ENCODE data around the gene TBC1D22A. TPM values are rescaled to one million over a fixed set of nuclear protein-coding genes. Genes with fewer than 3 reads are reported as not detected.

Gene TBC1D22A
- total RNA-seq, 2 donors from 2014 or later: 21.0 to 27.9 TPM

DNA sequence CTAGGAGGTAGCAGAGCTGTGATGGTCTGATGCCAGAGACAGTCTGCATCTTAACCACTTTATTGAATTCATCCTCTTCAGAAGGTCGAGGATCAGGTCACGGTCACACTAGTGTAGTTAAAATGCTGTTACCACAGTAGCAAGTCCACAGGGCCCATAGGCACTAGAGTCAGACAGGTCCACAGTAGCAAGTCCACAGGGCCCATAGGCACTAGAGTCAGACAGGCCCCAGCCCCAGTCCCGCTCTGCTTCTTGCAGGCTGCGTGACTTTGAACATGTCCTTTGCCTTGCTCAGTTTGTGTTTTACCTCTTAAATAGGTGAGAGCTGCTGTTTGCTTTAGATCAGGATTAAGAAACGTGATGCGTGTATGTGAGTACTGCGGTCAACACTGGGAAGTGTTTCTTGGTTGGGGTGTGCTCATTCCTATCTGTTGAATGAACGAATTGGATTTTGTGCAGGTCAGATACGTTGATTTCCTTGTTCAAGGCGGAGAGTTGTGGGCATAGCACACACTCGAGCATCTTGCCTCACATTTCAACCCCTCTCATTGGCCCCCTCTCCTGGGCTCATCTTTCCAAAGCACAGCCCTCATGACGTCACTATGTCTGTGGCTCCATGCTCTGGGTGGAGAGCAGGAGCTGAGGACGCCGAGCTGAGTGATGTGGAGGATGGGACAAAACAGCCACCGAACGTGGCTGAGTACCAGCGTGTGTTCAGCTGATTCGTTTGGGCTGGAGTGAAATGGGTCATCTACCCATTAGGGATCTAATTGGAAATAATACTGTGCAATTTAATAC is 191.7 kb downstream of the TBC1D22A start:
- no peak overlapping the region for H3K27ac Mint-ChIP-seq
- H3K27me3 ChIP-seq (ENCODE audit: control insufficient read depth, insufficient read depth, low read length, poor library complexity, severe bottlenecking): no peaks in the 10 kb centered on the region
- TF ChIP-seq, protein P1, sequence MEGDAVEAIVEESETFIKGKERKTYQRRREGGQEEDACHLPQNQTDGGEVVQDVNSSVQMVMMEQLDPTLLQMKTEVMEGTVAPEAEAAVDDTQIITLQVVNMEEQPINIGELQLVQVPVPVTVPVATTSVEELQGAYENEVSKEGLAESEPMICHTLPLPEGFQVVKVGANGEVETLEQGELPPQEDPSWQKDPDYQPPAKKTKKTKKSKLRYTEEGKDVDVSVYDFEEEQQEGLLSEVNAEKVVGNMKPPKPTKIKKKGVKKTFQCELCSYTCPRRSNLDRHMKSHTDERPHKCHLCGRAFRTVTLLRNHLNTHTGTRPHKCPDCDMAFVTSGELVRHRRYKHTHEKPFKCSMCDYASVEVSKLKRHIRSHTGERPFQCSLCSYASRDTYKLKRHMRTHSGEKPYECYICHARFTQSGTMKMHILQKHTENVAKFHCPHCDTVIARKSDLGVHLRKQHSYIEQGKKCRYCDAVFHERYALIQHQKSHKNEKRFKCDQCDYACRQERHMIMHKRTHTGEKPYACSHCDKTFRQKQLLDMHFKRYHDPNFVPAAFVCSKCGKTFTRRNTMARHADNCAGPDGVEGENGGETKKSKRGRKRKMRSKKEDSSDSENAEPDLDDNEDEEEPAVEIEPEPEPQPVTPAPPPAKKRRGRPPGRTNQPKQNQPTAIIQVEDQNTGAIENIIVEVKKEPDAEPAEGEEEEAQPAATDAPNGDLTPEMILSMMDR (conservative IDR thresholded peaks at IDR 0.05): no peak
- H3K27ac ChIP-seq (ENCODE audit: low read depth, low read length): no peak overlapping the region
- no peak overlapping the region for H3K9ac ChIP-seq (ENCODE audit: extremely low read depth, low read length, poor library complexity, severe bottlenecking)
- peaks cover 9% of the 10 kb centered on the region for H3K36me3 ChIP-seq (ENCODE audit: control insufficient read depth, insufficient read depth, low read length)
- DNase-seq: peak; percentile 41
- no peaks in the 10 kb centered on the region for H3K4me1 ChIP-seq (ENCODE audit: control insufficient read depth, insufficient read depth, low read length)
- peaks cover 1% of the 10 kb centered on the region for H3K4me1 Mint-ChIP-seq
- no peaks in the 10 kb centered on the region for H3K9me3 ChIP-seq (ENCODE audit: control insufficient read depth, low read length)
- H3K36me3 Mint-ChIP-seq (ENCODE audit: low read depth): peaks cover 9% of the 10 kb centered on the region
- no peak overlapping the region for H3K4me3 Mint-ChIP-seq
- WGBS, 2 experiments (ENCODE audit: insufficient coverage in 1 of 2, insufficient read length in 1 of 2): 95 to 98% methylated on average over 8 to 18 of the region's 18 CpGs
- no peaks in the 10 kb centered on the region for H3K27me3 Mint-ChIP-seq (ENCODE audit: insufficient read depth)
- no peak overlapping the region for H3K4me3 ChIP-seq (ENCODE audit: low read length)
- no peaks in the 10 kb centered on the region for H3K9me3 Mint-ChIP-seq

DNA sequence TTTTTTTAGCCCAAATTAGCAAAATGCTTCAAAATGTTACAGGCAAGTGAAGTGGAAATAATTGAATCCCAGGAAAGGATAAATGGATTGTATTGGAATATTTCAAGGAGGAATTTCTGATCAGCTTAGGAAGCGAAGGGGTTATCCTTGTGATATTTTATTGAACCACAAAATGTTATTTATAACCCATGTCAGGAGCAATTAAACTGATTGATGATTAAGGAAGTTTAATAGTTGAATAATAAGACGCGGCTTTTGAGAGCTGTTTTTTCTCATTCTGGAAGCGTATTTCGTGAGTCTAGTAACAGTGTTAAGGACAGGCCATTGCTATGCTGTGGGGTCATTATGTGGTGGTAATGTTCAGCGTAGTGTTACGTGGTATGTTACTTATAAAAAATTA is 192.3 kb downstream of the TBC1D22A start:
- TF ChIP-seq, protein P1 (conservative IDR thresholded peaks at IDR 0.05): no peak
- H3K4me1 ChIP-seq (ENCODE audit: control insufficient read depth, insufficient read depth, low read length): no peaks in the 10 kb centered on the region
- no peak overlapping the region for H3K9ac ChIP-seq (ENCODE audit: extremely low read depth, low read length, poor library complexity, severe bottlenecking)
- WGBS, 2 experiments (ENCODE audit: insufficient coverage in 1 of 2, insufficient read length in 1 of 2): 98% methylated on average over 5 to 7 of the region's 7 CpGs
- peaks cover 2% of the 10 kb centered on the region for H3K36me3 ChIP-seq (ENCODE audit: control insufficient read depth, insufficient read depth, low read length)
- no peaks in the 10 kb centered on the region for H3K9me3 Mint-ChIP-seq
- no peaks in the 10 kb centered on the region for H3K27me3 Mint-ChIP-seq (ENCODE audit: insufficient read depth)
- H3K36me3 Mint-ChIP-seq (ENCODE audit: low read depth): peaks cover 5% of the 10 kb centered on the region
- H3K27ac ChIP-seq (ENCODE audit: low read depth, low read length): no peak overlapping the region
- H3K9me3 ChIP-seq (ENCODE audit: control insufficient read depth, low read length): no peaks in the 10 kb centered on the region
- no peaks in the 10 kb centered on the region for H3K27me3 ChIP-seq (ENCODE audit: control insufficient read depth, insufficient read depth, low read length, poor library complexity, severe bottlenecking)
- H3K4me3 ChIP-seq (ENCODE audit: low read length): no peak overlapping the region
- DNase-seq: no peak
- no peak overlapping the region for H3K27ac Mint-ChIP-seq
- H3K4me1 Mint-ChIP-seq: peaks cover 1% of the 10 kb centered on the region
- no peak overlapping the region for H3K4me3 Mint-ChIP-seq

DNA sequence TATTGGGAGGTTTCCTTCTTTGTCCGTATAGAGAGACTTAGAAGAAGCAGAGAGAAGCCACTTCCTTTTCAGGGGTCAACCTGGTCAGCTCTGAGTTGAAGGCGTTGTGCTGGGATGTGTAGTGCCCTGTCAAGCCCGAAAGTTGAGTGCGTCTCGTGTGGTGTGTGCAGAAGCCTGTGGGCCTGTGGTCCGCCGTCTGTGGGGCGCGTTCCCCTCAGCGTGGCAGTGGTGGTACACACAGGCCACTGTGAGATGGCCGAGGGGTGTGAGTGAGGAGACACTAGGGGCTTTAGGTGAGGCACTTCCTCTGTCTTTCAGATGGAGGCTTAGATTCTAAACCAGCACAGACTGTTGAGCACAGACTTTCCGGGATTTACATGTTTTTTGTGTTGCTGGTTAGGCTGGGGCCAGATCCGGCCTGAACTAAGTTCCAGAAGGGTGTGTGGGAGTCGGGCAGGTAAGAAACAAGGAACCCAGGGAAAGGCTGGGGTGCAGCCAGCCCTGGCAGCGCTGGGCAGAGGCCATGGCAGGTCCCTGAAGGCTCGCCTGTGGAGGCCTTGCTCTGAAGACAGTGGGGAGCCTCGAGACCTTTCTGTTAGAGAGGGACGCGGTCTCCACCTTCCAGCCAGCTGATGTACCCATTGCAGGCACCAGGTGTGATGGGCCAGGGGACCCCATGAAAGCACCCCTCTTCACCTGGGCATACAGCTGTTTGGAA is 194.2 kb downstream of the TBC1D22A start:
- Histone ChIP-seq H3K9ac (ENCODE audit: extremely low read depth, low read length, poor library complexity, severe bottlenecking) (no peak overlapping the region), H3K36me3 (ENCODE audit: control insufficient read depth, insufficient read depth, low read length) (no peaks in the 10 kb centered on the region), H3K4me3 (ENCODE audit: low read length) (no peak overlapping the region), H3K4me1 (ENCODE audit: control insufficient read depth, insufficient read depth, low read length) (no peaks in the 10 kb centered on the region), H3K27me3 (ENCODE audit: control insufficient read depth, insufficient read depth, low read length, poor library complexity, severe bottlenecking) (no peaks in the 10 kb centered on the region), H3K9me3 (ENCODE audit: control insufficient read depth, low read length) (no peaks in the 10 kb centered on the region), H3K27ac (ENCODE audit: low read depth, low read length) (no peak overlapping the region)
- Mint-ChIP-seq H3K27ac (peak overlapping the region; percentile 72), H3K9me3 (no peaks in the 10 kb centered on the region), H3K36me3 (ENCODE audit: low read depth) (peaks cover 2% of the 10 kb centered on the region), H3K4me3 (no peak overlapping the region), H3K27me3 (ENCODE audit: insufficient read depth) (no peaks in the 10 kb centered on the region), H3K4me1 (peaks cover 1% of the 10 kb centered on the region)
- 94 to 98% methylated on average over 8 to 19 of the region's 19 CpGs for WGBS, 2 experiments (ENCODE audit: insufficient coverage in 1 of 2, insufficient read length in 1 of 2)
- TF ChIP-seq, protein P1 (conservative IDR thresholded peaks at IDR 0.05): no peak
- no peak for DNase-seq

All from endodermal cell (in vitro differentiated cells).